ENCODE measurements around the gene CTSW. TPM values are rescaled to one million over a fixed set of nuclear protein-coding genes. Genes with fewer than 3 reads are reported as not detected.

CTSW gene
- total RNA-seq, 1 experiment from 2014 or later: not detected

DNA sequence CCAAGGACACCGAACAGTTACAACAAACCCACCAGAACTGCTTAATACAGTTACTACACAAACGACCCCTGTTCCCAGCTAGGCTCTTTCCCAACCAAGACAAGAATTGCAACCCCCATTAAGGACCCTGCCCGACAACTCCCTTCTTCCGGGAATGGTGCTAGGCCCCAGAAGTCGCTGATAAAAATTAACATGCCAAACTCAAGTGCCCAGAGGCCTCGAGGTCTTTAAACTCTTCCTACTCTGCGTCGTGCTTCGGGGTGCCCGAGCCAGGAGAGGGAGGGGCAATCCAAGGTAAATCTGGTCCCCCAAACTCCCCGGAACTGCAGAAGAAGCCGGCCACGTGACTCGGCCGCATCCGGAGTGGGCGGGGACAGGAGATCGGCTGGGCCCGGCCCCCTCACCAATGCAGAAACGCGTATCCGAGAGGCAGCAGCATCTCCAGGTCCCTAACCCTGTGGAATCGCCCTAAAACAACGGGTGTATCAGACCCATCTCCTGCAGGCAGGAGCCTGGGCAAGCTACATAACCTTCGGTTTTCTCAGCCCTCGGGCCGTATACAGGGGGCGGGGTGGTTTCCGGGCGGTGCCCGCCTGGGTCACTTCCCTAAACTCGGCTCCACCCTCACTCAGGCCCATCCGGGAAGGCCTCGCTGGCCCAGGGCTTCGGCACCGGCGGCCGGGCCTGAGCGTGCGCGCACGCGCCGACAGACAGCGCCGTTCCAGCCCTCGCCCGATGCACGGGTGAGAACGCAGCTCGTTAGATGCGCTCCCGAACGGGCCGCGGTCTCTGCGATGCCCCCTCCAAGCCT is 22.7 kb upstream of the CTSW start:
- peaks cover 55% of the 10 kb centered on the region for H3K36me3 Mint-ChIP-seq (ENCODE audit: insufficient read depth, unreplicated experiment)
- peak; percentile 72 for DNase-seq (ENCODE audit: unreplicated experiment)
- peak overlapping the region; percentile 94 for H3K27ac Mint-ChIP-seq (ENCODE audit: low read depth, unreplicated experiment)
- BruUV-seq (replicated peaks): no TSS peak
- intact Hi-C loops (cut with micrococcal nuclease): no loop called here
- peaks cover 29% of the 10 kb centered on the region for H3K4me1 Mint-ChIP-seq (ENCODE audit: insufficient read depth, unreplicated experiment)
- ChIA-PET POLR2A (interaction anchor here (0.6 to 6.2 kb wide), 16 partner anchors 10 to 1725 kb away, joined by 3 to 181 read pairs (median 5); partner anchors contain the start of genes AP5B1, BANF1, CCDC85B and EIF1AD), CTCF (interaction anchor here (0.6 to 0.9 kb wide), 3 partner anchors 11 to 245 kb away, joined by 3 read pairs; no protein-coding TSS in a partner anchor)
- no peaks in the 10 kb centered on the region for H3K27me3 Mint-ChIP-seq (ENCODE audit: insufficient read depth, unreplicated experiment)
- no peaks in the 10 kb centered on the region for H3K9me3 Mint-ChIP-seq (ENCODE audit: unreplicated experiment)
- TF ChIP-seq, protein P1, sequence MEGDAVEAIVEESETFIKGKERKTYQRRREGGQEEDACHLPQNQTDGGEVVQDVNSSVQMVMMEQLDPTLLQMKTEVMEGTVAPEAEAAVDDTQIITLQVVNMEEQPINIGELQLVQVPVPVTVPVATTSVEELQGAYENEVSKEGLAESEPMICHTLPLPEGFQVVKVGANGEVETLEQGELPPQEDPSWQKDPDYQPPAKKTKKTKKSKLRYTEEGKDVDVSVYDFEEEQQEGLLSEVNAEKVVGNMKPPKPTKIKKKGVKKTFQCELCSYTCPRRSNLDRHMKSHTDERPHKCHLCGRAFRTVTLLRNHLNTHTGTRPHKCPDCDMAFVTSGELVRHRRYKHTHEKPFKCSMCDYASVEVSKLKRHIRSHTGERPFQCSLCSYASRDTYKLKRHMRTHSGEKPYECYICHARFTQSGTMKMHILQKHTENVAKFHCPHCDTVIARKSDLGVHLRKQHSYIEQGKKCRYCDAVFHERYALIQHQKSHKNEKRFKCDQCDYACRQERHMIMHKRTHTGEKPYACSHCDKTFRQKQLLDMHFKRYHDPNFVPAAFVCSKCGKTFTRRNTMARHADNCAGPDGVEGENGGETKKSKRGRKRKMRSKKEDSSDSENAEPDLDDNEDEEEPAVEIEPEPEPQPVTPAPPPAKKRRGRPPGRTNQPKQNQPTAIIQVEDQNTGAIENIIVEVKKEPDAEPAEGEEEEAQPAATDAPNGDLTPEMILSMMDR (IDR thresholded peaks at IDR 0.05; ENCODE audit: unreplicated experiment): no peak
- peak overlapping the region; percentile 83 for H3K4me3 Mint-ChIP-seq (ENCODE audit: unreplicated experiment)

DNA sequence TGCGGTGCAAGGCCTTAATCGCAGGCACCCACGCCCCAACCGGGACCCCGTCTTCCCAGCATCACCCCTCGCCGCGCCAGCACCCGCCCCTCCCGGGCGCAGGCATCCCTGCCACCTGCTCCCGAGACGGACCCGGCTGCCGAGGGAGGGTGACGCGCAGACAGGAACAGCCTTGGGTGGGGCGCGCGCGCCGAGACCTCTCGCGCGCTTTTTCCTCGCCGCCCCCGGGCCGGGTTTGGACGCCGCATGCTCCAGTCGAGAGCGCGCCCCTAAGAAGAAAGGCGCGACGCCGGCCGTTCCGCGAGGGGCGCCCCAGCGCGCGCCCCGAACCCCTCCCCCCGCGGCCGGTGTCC is 22.2 kb upstream of the CTSW start:
- Mint-ChIP-seq H3K36me3 (ENCODE audit: insufficient read depth, unreplicated experiment) (peaks cover 56% of the 10 kb centered on the region), H3K9me3 (ENCODE audit: unreplicated experiment) (no peaks in the 10 kb centered on the region), H3K4me1 (ENCODE audit: insufficient read depth, unreplicated experiment) (peaks cover 31% of the 10 kb centered on the region), H3K27me3 (ENCODE audit: insufficient read depth, unreplicated experiment) (no peaks in the 10 kb centered on the region), H3K27ac (ENCODE audit: low read depth, unreplicated experiment) (peak overlapping the region; percentile 94), H3K4me3 (ENCODE audit: unreplicated experiment) (peak overlapping the region; percentile 83)
- intact Hi-C loops (cut with micrococcal nuclease): no loop called here
- no peak for DNase-seq (ENCODE audit: unreplicated experiment)
- no TSS peak for BruUV-seq (replicated peaks)
- CTCF ChIA-PET: interaction anchor here (0.7 to 0.9 kb wide), 2 partner anchors 46 to 246 kb away, joined by 3 read pairs; no protein-coding TSS in a partner anchor
- POLR2A ChIA-PET: interaction anchor here (0.6 to 6.2 kb wide), 26 partner anchors 9 to 1725 kb away, joined by 3 to 181 read pairs (median 5); partner anchors contain the start of genes AP5B1, BANF1, C11orf68 and CCDC85B
- TF ChIP-seq, protein P1 (IDR thresholded peaks at IDR 0.05; ENCODE audit: unreplicated experiment): no peak

DNA sequence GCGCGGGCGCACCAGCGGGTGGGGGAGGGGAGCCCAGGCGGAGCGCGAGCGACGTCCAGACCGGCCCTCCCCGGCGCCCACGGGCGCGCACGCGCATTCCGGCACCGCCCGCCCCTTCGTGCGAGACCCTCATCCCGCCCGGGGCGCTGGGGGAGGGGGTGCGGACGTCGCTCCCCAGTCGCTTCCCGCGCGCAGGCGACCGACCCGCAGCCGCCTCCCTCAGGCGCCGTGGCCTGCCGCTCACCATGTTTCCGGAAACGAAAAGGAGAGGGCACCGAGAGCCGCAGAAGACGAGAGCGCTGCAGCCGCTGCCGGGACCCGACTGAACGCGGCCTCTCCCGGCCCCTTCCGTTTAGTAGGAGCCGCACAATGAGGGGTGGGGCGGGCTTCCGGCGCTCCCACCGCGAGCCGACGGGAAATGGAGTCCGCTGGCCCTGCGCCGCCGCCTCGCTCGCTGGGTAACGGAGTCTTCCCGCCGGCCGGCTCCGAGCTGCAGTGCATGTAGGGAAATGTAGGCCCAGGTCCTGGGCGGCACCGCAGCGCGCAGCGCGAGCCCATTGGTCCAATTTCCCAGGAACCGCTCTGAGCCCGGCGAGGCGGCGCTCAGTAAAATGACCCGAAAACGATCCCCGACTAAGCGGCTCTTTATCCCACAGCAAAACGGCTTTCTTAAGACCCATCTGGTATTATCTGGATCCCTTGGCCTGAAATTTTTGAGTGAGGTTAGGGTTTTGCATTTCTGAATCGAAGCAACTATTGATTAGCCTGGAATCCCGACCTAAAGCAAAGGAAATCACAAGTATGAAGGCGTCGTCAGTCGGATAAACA is 21.6 kb upstream of the CTSW start, which contains the start of gene CFL1:
CFL1 (minus strand) TSS at position 328 of the 828 bp plus-strand sequence; CDS start at position 247, 81 bp downstream.
- TF ChIP-seq, protein P1 (IDR thresholded peaks at IDR 0.05; ENCODE audit: unreplicated experiment): no peak
- Mint-ChIP-seq H3K4me1 (ENCODE audit: insufficient read depth, unreplicated experiment) (peaks cover 37% of the 10 kb centered on the region), H3K9me3 (ENCODE audit: unreplicated experiment) (no peaks in the 10 kb centered on the region), H3K27ac (ENCODE audit: low read depth, unreplicated experiment) (peak within 1 kb of the TSS; percentile 94), H3K27me3 (ENCODE audit: insufficient read depth, unreplicated experiment) (no peaks in the 10 kb centered on the region), H3K4me3 (ENCODE audit: unreplicated experiment) (peak within 1 kb of the TSS; percentile 83), H3K36me3 (ENCODE audit: insufficient read depth, unreplicated experiment) (peaks cover 55% of the 10 kb centered on the region)
- ChIA-PET POLR2A (interaction anchor here (0.6 to 6.2 kb wide), 38 partner anchors 9 to 679 kb away, joined by 3 to 181 read pairs (median 5); partner anchors contain the start of genes AP5B1, BANF1, C11orf68 and CCDC85B), CTCF (interaction anchor here (0.6 to 4.0 kb wide), 5 partner anchors 9 to 256 kb away, joined by 3 to 41 read pairs (median 4); no protein-coding TSS in a partner anchor)
- peak; percentile 97 for DNase-seq (ENCODE audit: unreplicated experiment)
- BruUV-seq (replicated peaks): no TSS peak
- intact Hi-C loops (cut with micrococcal nuclease): no loop called here

All from MCF 10A (cell line).